ENCODE measurements around the gene RAB7A. TPM values are rescaled to one million over a fixed set of nuclear protein-coding genes. Genes with fewer than 3 reads are reported as not detected.
A peak's percentile ranks its signal among the peaks of the same experiment; 100 is the strongest.
"Not testable (repeated sequence)": the region's sequence is repeated elsewhere in the genome, so short reads cannot be mapped to it uniquely, and the experiment has no call there.

RAB7A gene
- total RNA-seq, 1 donor from 2014 or later, result 155 TPM

DNA sequence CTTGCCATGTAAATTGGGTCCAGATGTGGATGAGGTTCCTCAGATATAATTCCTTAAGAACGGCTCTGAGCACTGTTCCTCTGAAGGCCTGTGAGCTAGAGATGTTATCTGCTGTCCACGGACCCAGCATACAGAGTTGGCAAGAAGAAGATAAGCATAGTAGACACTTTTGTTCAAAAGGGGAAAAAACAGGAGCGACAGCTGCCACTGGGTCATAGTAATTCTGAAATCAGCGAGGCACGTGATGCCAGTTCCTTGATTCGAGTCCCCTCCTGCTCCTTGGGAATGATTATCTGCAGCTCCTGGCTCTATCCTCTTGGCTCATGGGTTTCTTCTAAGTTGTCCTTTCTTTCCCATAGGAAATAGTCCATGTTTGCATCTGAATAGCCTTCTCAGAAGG lies 2.5 kb upstream of the RAB7A start:
- no peak for DNase-seq (ENCODE audit: low spot score)
- Mint-ChIP-seq H3K9me3 (ENCODE audit: unreplicated experiment) (no peaks in the 10 kb centered on the region), H3K4me3 (ENCODE audit: unreplicated experiment) (no peak overlapping the region), H3K27me3 (ENCODE audit: unreplicated experiment) (peaks cover 13% of the 10 kb centered on the region), H3K36me3 (ENCODE audit: low read depth, unreplicated experiment) (peaks cover 9% of the 10 kb centered on the region), H3K27ac (ENCODE audit: unreplicated experiment) (no peak overlapping the region), H3K4me1 (ENCODE audit: unreplicated experiment) (peaks cover 18% of the 10 kb centered on the region)
- TF ChIP-seq, protein P1, sequence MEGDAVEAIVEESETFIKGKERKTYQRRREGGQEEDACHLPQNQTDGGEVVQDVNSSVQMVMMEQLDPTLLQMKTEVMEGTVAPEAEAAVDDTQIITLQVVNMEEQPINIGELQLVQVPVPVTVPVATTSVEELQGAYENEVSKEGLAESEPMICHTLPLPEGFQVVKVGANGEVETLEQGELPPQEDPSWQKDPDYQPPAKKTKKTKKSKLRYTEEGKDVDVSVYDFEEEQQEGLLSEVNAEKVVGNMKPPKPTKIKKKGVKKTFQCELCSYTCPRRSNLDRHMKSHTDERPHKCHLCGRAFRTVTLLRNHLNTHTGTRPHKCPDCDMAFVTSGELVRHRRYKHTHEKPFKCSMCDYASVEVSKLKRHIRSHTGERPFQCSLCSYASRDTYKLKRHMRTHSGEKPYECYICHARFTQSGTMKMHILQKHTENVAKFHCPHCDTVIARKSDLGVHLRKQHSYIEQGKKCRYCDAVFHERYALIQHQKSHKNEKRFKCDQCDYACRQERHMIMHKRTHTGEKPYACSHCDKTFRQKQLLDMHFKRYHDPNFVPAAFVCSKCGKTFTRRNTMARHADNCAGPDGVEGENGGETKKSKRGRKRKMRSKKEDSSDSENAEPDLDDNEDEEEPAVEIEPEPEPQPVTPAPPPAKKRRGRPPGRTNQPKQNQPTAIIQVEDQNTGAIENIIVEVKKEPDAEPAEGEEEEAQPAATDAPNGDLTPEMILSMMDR (IDR thresholded peaks at IDR 0.05; ENCODE audit: unreplicated experiment), result no peak

DNA sequence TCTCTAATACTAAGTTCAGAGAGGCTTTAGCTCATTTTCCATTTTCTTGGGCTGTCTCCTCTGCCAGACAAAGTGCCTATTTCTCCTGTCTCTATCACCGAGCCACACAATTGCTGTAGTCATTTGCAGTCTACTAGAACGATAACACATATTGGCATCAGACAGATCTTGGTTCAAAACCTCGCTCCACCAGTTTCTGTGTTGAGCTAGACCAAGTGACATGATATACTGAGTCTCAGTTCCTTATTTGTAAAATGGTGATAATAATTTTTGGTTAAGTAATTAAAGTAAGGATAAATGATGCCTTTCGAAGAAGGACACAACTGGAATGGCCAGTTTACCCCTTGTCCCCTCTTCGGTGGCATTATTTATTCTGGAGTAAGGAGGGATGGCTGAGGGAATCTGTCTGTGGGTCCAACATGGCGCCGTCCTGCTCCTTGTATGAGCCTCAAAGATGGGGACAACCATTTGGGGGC lies 398 bp upstream of the RAB7A start:
- H3K36me3 Mint-ChIP-seq (ENCODE audit: low read depth, unreplicated experiment), result peaks cover 9% of the 10 kb centered on the region
- H3K27me3 Mint-ChIP-seq (ENCODE audit: unreplicated experiment), result peaks cover 11% of the 10 kb centered on the region
- H3K9me3 Mint-ChIP-seq (ENCODE audit: unreplicated experiment), result no peaks in the 10 kb centered on the region
- peaks cover 32% of the 10 kb centered on the region for H3K4me1 Mint-ChIP-seq (ENCODE audit: unreplicated experiment)
- no peak for DNase-seq (ENCODE audit: low spot score)
- TF ChIP-seq, protein P1 (IDR thresholded peaks at IDR 0.05; ENCODE audit: unreplicated experiment), result no peak
- peak overlapping the region; percentile 91 for H3K27ac Mint-ChIP-seq (ENCODE audit: unreplicated experiment)
- peak overlapping the region; percentile 94 for H3K4me3 Mint-ChIP-seq (ENCODE audit: unreplicated experiment)

- Mint-ChIP-seq H3K4me3 (ENCODE audit: unreplicated experiment) (peak overlapping the region; percentile 98), H3K9me3 (ENCODE audit: unreplicated experiment) (no peaks in the 10 kb centered on the region), H3K4me1 (ENCODE audit: unreplicated experiment) (peaks cover 36% of the 10 kb centered on the region), H3K27me3 (ENCODE audit: unreplicated experiment) (peaks cover 11% of the 10 kb centered on the region), H3K27ac (ENCODE audit: unreplicated experiment) (peak overlapping the region; percentile 90), H3K36me3 (ENCODE audit: low read depth, unreplicated experiment) (peaks cover 9% of the 10 kb centered on the region)
- TF ChIP-seq, protein P1 (IDR thresholded peaks at IDR 0.05; ENCODE audit: unreplicated experiment), result no peak
- no peak for DNase-seq (ENCODE audit: low spot score)
Measured at GRCh38 chr3:128727059-128727458, 1.1 kb downstream of the RAB7A start.

DNA sequence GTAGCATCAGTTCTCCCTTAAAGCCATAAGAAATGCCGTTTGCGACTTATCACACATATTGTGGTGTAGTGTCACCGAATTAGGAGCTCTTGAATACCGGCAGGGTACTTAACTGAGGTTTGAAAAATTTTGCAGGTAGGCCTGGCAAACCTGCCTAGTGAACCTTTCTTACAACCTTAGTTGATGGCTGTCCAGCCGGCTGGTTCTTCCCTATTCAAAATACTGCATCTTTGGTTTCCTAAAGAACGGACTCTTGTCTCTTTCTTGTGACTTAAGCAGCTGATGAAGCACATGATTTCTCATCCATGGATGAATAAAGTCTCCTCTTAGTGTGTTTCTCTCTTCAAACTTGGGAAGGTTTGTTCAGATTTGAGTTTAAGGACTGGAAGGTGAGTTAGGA lies 1.5 kb downstream of the RAB7A start:
- H3K36me3 Mint-ChIP-seq (ENCODE audit: low read depth, unreplicated experiment), result peaks cover 9% of the 10 kb centered on the region
- H3K4me3 Mint-ChIP-seq (ENCODE audit: unreplicated experiment), result peak overlapping the region; percentile 98
- TF ChIP-seq, protein P1 (IDR thresholded peaks at IDR 0.05; ENCODE audit: unreplicated experiment), result no peak
- DNase-seq (ENCODE audit: low spot score), result no peak
- H3K4me1 Mint-ChIP-seq (ENCODE audit: unreplicated experiment), result peaks cover 36% of the 10 kb centered on the region
- peaks cover 11% of the 10 kb centered on the region for H3K27me3 Mint-ChIP-seq (ENCODE audit: unreplicated experiment)
- no peaks in the 10 kb centered on the region for H3K9me3 Mint-ChIP-seq (ENCODE audit: unreplicated experiment)
- peak overlapping the region; percentile 90 for H3K27ac Mint-ChIP-seq (ENCODE audit: unreplicated experiment)

- peak overlapping the region; percentile 90 for H3K27ac Mint-ChIP-seq (ENCODE audit: unreplicated experiment)
- peaks cover 39% of the 10 kb centered on the region for H3K4me1 Mint-ChIP-seq (ENCODE audit: unreplicated experiment)
- TF ChIP-seq, protein P1 (IDR thresholded peaks at IDR 0.05; ENCODE audit: unreplicated experiment), result no peak
Measured at GRCh38 chr3:128727996-128728395, 2.0 kb downstream of the RAB7A start.

GRCh38 chr3:128728521-128728920 lies 2.5 kb downstream of the RAB7A start:
- not testable (repeated sequence) for H3K4me3 Mint-ChIP-seq (ENCODE audit: unreplicated experiment)

More at GRCh38 chr3:128727996-128728395, 2.0 kb downstream of the RAB7A start:
- peaks cover 9% of the 10 kb centered on the region for H3K36me3 Mint-ChIP-seq (ENCODE audit: low read depth, unreplicated experiment)
- H3K4me3 Mint-ChIP-seq (ENCODE audit: unreplicated experiment), result peak overlapping the region; percentile 98
- no peaks in the 10 kb centered on the region for H3K9me3 Mint-ChIP-seq (ENCODE audit: unreplicated experiment)
- H3K27me3 Mint-ChIP-seq (ENCODE audit: unreplicated experiment), result peaks cover 14% of the 10 kb centered on the region
- no peak for DNase-seq (ENCODE audit: low spot score)

More at GRCh38 chr3:128728521-128728920, 2.5 kb downstream of the RAB7A start:
- peaks cover 14% of the 10 kb centered on the region for H3K27me3 Mint-ChIP-seq (ENCODE audit: unreplicated experiment)
- not testable (repeated sequence) for H3K9me3 Mint-ChIP-seq (ENCODE audit: unreplicated experiment); H3K27ac Mint-ChIP-seq (ENCODE audit: unreplicated experiment); H3K36me3 Mint-ChIP-seq (ENCODE audit: low read depth, unreplicated experiment); DNase-seq (ENCODE audit: low spot score)
- H3K4me1 Mint-ChIP-seq (ENCODE audit: unreplicated experiment), result peaks cover 41% of the 10 kb centered on the region

Data from endothelial cell (in vitro differentiated cells).